Suppressor macrophage treated with lipopolysaccharide for 4 hours (primary cell): ENCODE measurements around the gene AP4S1.
"Not testable (repeated sequence)": the region's sequence is repeated elsewhere in the genome, so short reads cannot be mapped to it uniquely, and the experiment has no call there.

ENCODE experiments used
- DNase-seq: peaks from one replicate; pipeline ENCODE4 v3.0.0-alpha.2; 2020

Gene AP4S1

GRCh38 chr14:31090883-31091764 lies 65.7 kb downstream of the AP4S1 start:
- peak; percentile 97 for DNase-seq

- no peak for DNase-seq
Observed at GRCh38 chr14:31092160-31092708, 66.8 kb downstream of the AP4S1 start.

- DNase-seq = not testable (repeated sequence)
Observed at GRCh38 chr14:31093884-31094839, 68.7 kb downstream of the AP4S1 start.

GRCh38 chr14:31095817-31096216 lies 70.4 kb downstream of the AP4S1 start:
- DNase-seq = not testable (repeated sequence)

GRCh38 chr14:31096255-31096654 lies 70.8 kb downstream of the AP4S1 start:
- no peak for DNase-seq

GRCh38 chr14:31097081-31097480 lies 71.6 kb downstream of the AP4S1 start:
- DNase-seq = no peak

GRCh38 chr14:31106768-31107167 lies 81.3 kb downstream of the AP4S1 start:
- no peak for DNase-seq

GRCh38 chr14:31109257-31109656 lies 83.8 kb downstream of the AP4S1 start:
- DNase-seq = no peak

GRCh38 chr14:31110872-31111271 lies 85.4 kb downstream of the AP4S1 start:
- no peak for DNase-seq

- DNase-seq = no peak
Observed at GRCh38 chr14:31113794-31114193, 88.3 kb downstream of the AP4S1 start.

GRCh38 chr14:31118892-31119291 lies 93.4 kb downstream of the AP4S1 start:
- no peak for DNase-seq

- no peak for DNase-seq
Observed at GRCh38 chr14:31122098-31122611, 96.7 kb downstream of the AP4S1 start.

- no peak for DNase-seq
Observed at GRCh38 chr14:31122921-31123320, 97.5 kb downstream of the AP4S1 start.

GRCh38 chr14:31124197-31124596 lies 98.7 kb downstream of the AP4S1 start:
- no peak for DNase-seq

GRCh38 chr14:31125231-31125630 lies 99.8 kb downstream of the AP4S1 start:
- DNase-seq = no peak

GRCh38 chr14:31126680-31127079 lies 101.2 kb downstream of the AP4S1 start:
- no peak for DNase-seq

- DNase-seq = no peak
Observed at GRCh38 chr14:31127690-31128089, 102.2 kb downstream of the AP4S1 start.

- DNase-seq = peak; percentile 55
Observed at GRCh38 chr14:31128601-31129526, 103.4 kb downstream of the AP4S1 start.

- DNase-seq = no peak
Observed at GRCh38 chr14:31133133-31133532, 107.7 kb downstream of the AP4S1 start.

GRCh38 chr14:31137214-31137889 lies 111.9 kb downstream of the AP4S1 start:
- DNase-seq = no peak

- no peak for DNase-seq
Observed at GRCh38 chr14:31138301-31138700, 112.9 kb downstream of the AP4S1 start.
